Fibroblast of skin of right biceps (primary cell): Measurements from ENCODE around the gene ITGA5.
A peak's percentile ranks its signal among the peaks of the same experiment; 100 is the strongest.

Source experiments
- DNase-seq: peaks from one replicate; pipeline ENCODE4 v3.0.0-alpha.2; 2013

Gene ITGA5

GRCh38 chr12:54430471-54431069 lies 11.5 kb upstream of the ITGA5 start:
- peak; percentile 20 for DNase-seq

GRCh38 chr12:54429014-54429471 lies 10.0 kb upstream of the ITGA5 start:
- peak; percentile 25 for DNase-seq

DNA sequence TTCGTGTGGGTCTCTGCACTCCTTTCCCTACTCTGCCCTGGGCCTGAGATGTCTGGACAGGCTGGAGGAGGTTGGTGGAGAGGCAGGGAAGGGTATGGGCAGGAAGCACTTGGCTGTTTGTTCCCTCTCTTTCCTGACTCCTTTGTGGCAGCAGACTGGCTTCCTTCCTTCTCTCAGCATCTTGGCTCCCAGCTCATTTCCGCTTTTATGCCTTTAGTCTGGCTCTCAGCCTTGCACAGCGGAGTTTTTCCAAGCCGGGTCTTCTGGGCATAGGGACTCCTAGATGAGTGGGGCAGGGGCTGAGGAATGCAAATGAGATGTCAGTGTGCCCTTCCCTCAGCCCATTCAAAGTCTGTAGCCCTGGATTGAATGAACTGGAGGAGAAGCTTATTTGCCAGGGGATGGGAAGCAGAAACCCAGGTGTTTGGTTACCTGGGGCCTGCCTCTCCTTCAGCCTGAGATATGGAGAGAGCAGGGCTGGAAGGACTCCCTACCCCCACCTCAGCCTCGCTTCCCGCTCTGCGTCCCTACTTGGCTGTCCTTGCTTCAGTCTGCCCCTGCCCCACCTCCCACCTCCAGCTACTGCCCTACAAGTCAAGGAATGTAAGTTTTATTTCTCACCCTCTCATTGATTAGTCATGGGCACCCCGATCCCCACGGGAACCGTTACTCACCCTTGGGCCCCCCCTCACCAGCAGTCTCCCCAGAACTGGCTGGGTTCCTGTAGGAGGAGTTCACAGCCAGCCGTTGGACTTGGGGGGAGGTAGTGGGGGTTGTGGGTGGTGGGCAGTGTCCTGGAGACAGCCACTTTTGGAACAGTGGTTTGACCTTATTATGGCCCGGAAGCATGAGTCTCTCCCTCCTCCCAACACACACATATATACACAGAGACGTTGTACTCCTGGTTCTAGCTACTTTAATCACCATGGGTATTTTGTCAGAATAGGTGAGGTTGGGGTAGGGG lies 9.3 kb upstream of the ITGA5 start:
- DNase-seq, result peak; percentile 92

DNA sequence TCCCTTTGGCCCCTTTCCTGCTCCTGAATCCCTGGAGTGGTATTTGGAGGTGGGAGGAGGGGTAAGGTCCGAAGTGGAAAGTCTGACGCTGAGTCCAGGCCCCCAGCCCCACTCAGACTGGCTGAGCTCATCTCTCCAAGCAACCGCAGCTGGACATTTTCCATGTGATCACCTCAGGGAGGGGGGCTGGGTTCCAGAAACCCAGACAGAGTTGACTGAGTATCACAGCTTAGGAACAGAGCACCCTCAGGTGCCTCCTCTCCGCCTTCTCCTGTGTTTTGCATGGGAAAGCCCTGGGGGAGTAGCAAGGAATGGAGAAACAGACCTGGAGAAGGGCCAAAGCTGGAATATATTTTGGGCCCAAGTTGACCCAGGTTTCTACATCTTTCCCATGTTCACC lies 8.0 kb upstream of the ITGA5 start:
- peak; percentile 36 for DNase-seq

DNA sequence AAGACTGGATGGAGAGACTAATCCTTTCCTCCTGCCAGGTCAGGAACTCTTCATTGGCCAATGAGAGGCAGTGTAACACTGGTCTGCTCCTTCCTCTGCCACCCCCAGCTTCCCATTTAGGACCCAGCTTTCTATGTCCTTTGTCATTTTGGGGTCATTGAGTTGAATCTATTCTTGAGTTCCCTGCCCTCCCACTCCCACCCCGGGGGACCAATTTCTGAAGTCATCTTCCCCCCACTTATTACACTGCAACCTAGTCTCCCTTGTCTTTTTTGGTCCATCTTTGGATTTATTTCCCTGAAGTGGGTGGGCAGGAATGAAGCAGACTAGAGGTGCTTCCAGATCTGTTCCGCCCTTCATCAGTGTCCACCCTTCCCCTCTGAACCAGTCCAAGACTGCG lies 7.6 kb upstream of the ITGA5 start:
- no peak for DNase-seq

GRCh38 chr12:54425702-54426101 lies 6.6 kb upstream of the ITGA5 start:
- no peak for DNase-seq

GRCh38 chr12:54424224-54424623 lies 5.2 kb upstream of the ITGA5 start:
- no peak for DNase-seq

DNA sequence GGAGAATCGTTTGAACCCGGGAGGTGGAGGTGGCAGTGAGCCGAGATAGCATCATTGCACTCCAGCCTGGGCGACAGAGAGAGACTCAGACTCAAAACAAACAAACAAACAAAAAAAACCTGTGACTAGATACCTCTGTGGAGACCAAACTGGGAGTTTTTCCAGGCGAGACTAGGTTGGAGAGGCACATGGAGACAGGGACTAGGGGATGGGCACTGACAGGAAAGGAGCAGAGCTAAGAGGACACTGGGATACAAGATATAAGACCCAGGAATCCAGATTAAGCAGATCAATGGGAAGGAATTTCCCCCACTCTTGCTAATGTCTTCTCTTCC lies 4.7 kb upstream of the ITGA5 start:
- no peak for DNase-seq

- no peak for DNase-seq
These were observed 2.8 kb upstream of the ITGA5 start for GRCh38 chr12:54421879-54422250.

DNA sequence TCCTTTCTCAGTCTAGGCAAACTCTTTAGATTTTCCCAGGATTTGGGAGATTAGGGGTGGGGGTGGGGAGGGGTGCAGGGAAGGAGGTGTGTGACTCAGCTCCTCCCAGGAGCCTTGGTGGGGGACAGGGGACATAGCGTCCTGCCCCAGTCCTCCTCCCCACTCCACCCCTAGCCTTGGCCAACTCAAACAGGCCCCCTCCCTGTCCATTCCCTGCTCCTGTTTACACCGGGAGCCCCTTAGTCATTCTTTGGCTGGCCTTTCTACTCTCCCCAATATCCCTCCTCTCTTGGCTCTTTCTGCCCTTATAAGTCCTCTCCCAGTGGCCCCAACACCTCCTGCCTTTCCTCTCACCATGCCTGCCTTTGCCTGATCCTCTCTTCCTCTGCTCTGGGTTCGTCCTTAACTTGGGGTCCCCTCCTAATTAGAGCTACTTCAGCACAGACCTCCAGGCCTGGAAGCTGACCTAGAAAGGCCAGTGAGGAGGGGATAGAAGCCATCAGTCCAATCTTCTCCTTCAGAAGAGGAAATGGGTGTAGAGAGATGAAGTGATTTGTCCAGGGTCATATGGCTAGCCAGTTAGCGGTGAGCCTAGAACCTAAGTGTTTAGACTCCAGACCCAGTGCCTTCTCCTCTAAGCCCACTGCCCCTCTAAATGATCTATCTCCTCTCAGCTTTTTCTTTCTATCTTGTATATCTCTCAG lies 2.3 kb upstream of the ITGA5 start:
- DNase-seq, result peak; percentile 66

DNA sequence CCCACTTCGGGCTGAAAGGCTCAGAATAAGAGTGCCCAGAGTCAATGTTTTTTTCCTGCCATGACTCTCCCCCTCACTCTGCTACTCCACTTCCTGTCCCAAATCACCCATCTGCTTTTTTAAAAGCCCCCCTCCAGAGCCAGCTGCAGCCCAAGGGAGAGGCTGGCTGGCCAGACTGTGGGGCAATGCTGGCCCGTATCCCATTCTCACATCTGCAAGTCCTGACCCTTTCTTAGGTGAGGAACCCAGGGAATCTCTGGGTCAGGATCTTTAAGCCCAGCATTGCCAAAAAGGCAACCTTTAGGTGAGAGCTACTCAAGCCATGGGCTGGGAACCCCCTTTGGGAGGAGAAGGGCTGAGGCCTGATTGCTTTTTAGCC lies 1.7 kb upstream of the ITGA5 start:
- no peak for DNase-seq

DNA sequence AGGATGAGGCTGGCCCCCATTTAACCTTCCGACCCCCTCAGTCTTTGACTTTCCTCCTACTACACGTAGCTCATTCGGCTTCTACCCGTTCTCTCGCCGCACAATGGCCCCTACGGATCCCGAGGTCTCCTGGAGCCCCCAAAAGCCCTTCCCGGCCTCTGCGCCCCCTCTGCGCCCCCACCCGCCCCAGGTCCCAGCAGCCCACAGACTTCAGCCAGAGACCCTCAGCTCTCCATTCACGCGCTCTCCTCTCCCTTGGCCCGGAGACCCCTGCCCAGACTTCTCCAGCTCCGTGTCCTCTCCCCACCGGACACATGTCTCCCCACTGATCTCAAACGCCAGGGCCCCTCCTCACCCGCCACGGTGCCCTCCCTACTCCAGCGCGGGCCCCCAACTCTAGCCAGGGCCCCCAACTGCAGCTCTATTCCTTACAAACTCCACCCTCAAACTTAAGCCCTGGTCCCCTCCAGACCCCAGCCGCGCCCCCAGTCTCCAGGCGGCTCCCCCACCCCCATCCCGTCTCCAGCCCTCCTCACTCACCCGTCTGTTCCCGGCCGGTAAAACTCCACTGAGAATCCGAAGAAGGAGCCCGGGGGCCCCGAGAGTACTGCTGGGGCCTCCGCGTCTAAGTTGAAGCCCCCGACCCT lies 502 bp downstream of the ITGA5 start:
- DNase-seq, result no peak

GRCh38 chr12:54417712-54418440 lies 1.2 kb downstream of the ITGA5 start:
- DNase-seq, result no peak

GRCh38 chr12:54416687-54417603 lies 2.1 kb downstream of the ITGA5 start:
- DNase-seq, result peak; percentile 42

- no peak for DNase-seq
These were observed 3.7 kb downstream of the ITGA5 start for GRCh38 chr12:54415221-54415929.

DNA sequence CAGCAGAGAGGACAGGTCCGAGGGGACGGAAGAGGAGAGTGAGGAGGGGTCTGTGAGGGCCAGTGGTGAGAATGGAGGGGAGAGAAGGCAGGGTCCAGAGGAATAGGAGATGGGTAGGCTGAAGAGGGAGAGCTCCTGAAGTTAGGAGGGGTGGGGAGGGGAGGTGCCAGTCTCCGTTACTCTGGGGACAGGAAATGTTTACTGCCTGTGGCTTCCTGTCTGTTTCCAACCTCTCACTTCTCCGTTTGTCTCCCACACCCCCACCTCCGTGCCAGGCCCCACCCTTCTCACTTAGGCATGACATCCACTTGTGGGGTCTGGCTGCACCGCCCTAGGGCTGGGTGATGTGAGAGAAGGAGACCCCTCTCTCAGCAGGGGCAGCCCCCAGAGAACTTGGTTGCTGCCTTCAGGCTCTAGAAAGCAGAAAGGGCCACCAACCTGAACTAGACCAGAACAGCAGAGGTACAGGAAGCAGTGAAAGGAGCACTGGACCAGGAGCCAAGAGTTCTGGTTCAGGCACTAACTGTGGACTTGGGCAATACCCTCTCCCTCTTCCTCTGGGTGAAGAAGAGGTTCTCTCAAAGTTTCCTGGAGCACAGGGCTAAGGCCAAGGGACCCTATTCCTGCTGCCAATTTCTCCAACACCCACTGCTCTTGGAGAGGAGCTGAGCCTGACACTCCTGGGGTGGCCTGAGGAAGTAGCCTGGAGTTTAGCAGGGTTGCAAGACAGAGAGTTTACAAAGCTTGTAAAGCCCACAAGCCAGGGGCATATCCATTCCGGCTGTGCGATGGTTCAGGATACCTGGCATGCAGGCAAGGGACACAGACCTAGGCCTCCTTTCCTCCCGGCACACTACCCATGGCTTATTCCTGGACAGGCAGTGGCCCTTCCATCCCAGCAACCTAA lies 5.5 kb downstream of the ITGA5 start:
- DNase-seq, result peak; percentile 58

DNA sequence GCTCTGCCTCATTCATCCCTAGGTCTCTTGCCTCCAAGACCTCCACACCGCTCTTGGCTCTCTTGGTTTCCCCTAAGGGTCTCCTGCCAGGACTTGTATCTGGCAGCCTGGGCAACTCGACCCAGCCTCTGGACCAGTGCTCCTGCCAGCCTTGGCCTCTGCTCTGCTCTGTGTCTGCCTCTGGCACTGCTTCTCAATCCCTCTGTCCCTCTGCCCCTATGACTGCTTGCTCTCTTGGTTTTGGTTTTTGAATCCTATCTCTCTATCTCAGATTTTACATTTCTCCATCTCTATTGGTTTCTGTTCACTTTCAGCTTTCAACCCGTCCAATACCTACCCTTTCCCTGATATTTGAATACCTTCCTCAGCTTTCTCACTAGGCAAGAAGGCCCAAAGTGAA lies 6.3 kb downstream of the ITGA5 start:
- DNase-seq, result no peak

DNA sequence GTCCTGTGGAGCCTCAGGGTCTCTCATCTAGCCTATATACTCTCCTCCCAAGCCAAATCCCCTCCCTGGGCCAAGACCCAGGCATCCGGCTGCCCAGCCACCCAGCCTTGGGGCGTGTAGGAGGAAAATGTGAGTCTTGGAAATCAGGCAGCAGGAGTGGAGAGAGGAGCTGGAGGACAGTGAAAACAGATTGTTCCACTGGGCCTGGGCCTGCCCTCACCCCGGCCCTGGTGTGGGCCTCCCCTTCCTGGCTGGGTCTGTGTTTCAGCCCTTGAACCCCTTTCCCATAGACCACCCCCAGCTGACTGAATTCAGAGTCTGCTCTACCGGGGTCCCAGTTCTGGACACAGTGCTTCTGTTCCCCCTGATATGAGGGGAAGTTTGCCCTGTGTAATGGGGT lies 6.7 kb downstream of the ITGA5 start:
- DNase-seq, result no peak

DNA sequence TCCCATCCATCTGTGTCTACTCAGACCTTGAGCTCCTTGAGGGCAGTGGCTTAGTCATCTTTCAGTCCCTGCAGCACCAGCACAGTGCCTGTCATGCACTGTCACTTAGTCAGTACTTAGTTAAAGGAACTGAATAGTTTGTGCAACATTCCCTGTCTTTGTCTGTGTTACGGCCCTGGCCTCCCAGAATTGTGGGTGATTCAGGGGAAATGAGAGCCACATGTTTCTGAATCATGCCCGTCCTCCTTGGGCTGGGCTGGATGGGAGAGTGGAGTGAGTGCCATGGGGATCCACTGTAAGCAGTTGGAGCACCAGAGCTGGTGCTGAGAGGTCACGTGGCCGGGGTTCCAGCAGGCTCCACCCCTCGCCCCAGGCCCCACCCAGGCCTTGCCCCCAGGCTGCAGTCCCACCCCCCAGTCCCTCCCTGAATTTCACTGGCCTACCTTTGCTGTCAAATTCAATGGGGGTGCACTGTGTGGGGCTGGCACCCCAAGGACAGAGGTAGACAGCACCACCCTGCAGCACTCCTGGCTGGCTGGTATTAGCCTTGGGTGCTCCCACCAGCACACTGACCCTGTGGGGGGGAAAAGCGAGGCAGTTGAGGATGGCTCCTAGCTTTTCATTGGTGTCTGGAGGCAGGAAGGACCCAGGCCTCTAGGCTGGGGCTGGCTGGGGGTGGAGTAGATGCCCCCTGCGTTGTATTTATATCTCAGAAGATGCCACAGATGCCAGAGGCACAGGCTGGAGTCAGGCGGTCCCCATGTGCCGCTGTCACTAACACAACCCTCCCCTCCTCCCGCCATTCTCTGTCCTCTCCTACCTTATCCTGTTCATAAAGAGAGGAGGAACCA lies 7.5 kb downstream of the ITGA5 start:
- DNase-seq, result peak; percentile 99
